H1 (cell line): ENCODE data around the gene MUC7. TPM values are rescaled to one million over a fixed set of nuclear protein-coding genes. Genes with fewer than 3 reads are reported as not detected.

Experiments
- CTCF ChIA-PET: fragments of 300-600 bp; sonication (Branson Sonifier 250); formaldehyde crosslinking; loops from one replicate; lab custom pipeline; 2021; ENCODE audit not compliant: partially characterized antibody; lab: Charles Lee
- POLR2A ChIA-PET: fragments of 300-600 bp; sonication (Branson Sonifier 250); formaldehyde crosslinking; loops from one replicate; lab custom pipeline; 2021; ENCODE audit warnings: inconsistent platforms; ENCODE audit not compliant: partially characterized antibody; lab: Charles Lee
- DNase-seq, 2 experiments: peaks; one replicate each; pipeline versions ENCODE4 v3.0.0 to v3.0.0-alpha.2; 2010 to 2022; ENCODE audit warnings: low spot score in 2 of 2, low read depth in 1 of 2, mixed read lengths in 1 of 2
- FAIRE-seq: peaks from 2 replicates; lab custom pipeline; 2011; peaks lifted over from hg19 to GRCh38; lab: Jason Lieb, UNC
- H2AFZ ChIP-seq: 2 replicates; pipeline ENCODE4 v1.8.1; 2012; ENCODE audit warnings: low read length, inconsistent platforms
- H2AK5ac ChIP-seq: 2 replicates; pipeline ENCODE4 v1.6.1; 2013; ENCODE audit warnings: low read depth, low read length
- H2BK120ac ChIP-seq: replicated peaks from 2 replicates; pipeline ENCODE3; 2013; ENCODE audit warnings: low read depth, low read length, inconsistent platforms
- H2BK12ac ChIP-seq: 2 replicates; pipeline ENCODE4 v1.6.1; 2013; ENCODE audit warnings: low read depth, low read length
- H2BK15ac ChIP-seq: 2 replicates; pipeline ENCODE4 v1.6.1; 2013; ENCODE audit warnings: low read length
- H2BK20ac ChIP-seq: 2 replicates; pipeline ENCODE4 v1.6.1; 2013; ENCODE audit warnings: low read length
- H2BK5ac ChIP-seq: 2 replicates; pipeline ENCODE4 v1.6.1; 2013; ENCODE audit warnings: low read depth, low read length
- H3K14ac ChIP-seq: 2 replicates; pipeline ENCODE4 v1.6.1; 2013; ENCODE audit warnings: inconsistent platforms; ENCODE audit not compliant: insufficient read length
- H3K18ac ChIP-seq: 2 replicates; pipeline ENCODE4 v1.6.1; 2013; ENCODE audit warnings: low read length; ENCODE audit errors: extremely low read depth
- H3K23ac ChIP-seq: 2 replicates; pipeline ENCODE4 v1.6.1; 2013; ENCODE audit warnings: inconsistent platforms; ENCODE audit not compliant: insufficient read length
- H3K23me2 ChIP-seq: 2 replicates; pipeline ENCODE4 v1.6.1; 2013; ENCODE audit warnings: low read depth, low read length
- H3K27ac ChIP-seq: 2 replicates; pipeline ENCODE4 v1.6.1; 2011; ENCODE audit warnings: low read depth, low read length, inconsistent platforms
- H3K27me3 ChIP-seq, 4 experiments: replicated peaks in 1 of 4; 1 replicate in 1 of 4; 2 replicates in 3 of 4; pipeline versions ENCODE4 v1.6.1 to v1.8.1; 2011 to 2013; ENCODE audit warnings: low read length in 3 of 4, mild to moderate bottlenecking in 3 of 4, inconsistent platforms in 2 of 4, mixed read lengths in 2 of 4, moderate library complexity in 1 of 4; ENCODE audit not compliant: control insufficient read depth in 3 of 4, insufficient read depth in 3 of 4; ENCODE audit errors: extremely low read depth in 1 of 4
- H3K36me3 ChIP-seq, 4 experiments: 2 replicates each; pipeline versions ENCODE4 v1.6.1 to v1.8.1; 2011 to 2013; ENCODE audit warnings: mild to moderate bottlenecking in 4 of 4, low read length in 3 of 4, moderate library complexity in 2 of 4, control low read depth in 1 of 4, inconsistent platforms in 1 of 4; ENCODE audit not compliant: insufficient read depth in 4 of 4, control insufficient read depth in 2 of 4
- H3K4ac ChIP-seq: replicated peaks from 2 replicates; pipeline ENCODE3; 2013; ENCODE audit warnings: low read length, low read depth, mixed read lengths, inconsistent platforms; ENCODE audit not compliant: insufficient read length
- H3K4me1 ChIP-seq, 4 experiments: replicated peaks in 1 of 4; 1 replicate in 1 of 4; 2 replicates in 3 of 4; pipeline versions ENCODE4 v1.6.1 to v1.8.1; 2011 to 2013; ENCODE audit warnings: low read length in 3 of 4, inconsistent platforms in 2 of 4, mixed read lengths in 1 of 4; ENCODE audit not compliant: insufficient read depth in 4 of 4, control insufficient read depth in 3 of 4
- H3K4me2 ChIP-seq, 2 experiments: 2 replicates each; pipeline versions ENCODE4 v1.6.1 to v1.8.1; 2011 to 2013; ENCODE audit warnings: low read depth in 2 of 2, low read length in 2 of 2, control low read depth in 1 of 2, inconsistent platforms in 1 of 2, mild to moderate bottlenecking in 1 of 2; ENCODE audit not compliant: insufficient read depth in 1 of 2
- H3K4me3 ChIP-seq, 4 experiments: fragments of 200-600, 300-600 bp in 1 of 4; sonication (generic), shearing (Covaris generic), sonication (Bioruptor Twin) in 1 of 4; 2 replicates each; pipeline versions ENCODE4 v1.5.1 to v1.8.1; 2011 to 2016; ENCODE audit warnings: low read length in 4 of 4, low read depth in 3 of 4, control low read depth in 2 of 4, inconsistent platforms in 2 of 4, mild to moderate bottlenecking in 2 of 4, mixed read lengths in 1 of 4, moderate library complexity in 1 of 4; ENCODE audit not compliant: insufficient read depth in 2 of 4; ENCODE audit errors: extremely low read depth in 1 of 4
- H3K56ac ChIP-seq: replicated peaks from 2 replicates; pipeline ENCODE3; 2013; ENCODE audit warnings: low read depth, mild to moderate bottlenecking, mixed read lengths, low read length, inconsistent platforms; ENCODE audit not compliant: insufficient read length
- H3K79me1 ChIP-seq: 2 replicates; pipeline ENCODE4 v1.6.1; 2013; ENCODE audit warnings: low read depth, low read length, control low read depth
- H3K79me2 ChIP-seq, 2 experiments: 2 replicates each; pipeline versions ENCODE4 v1.6.1 to v1.8.1; 2012 to 2013; ENCODE audit warnings: low read length in 2 of 2, mild to moderate bottlenecking in 2 of 2, inconsistent platforms in 1 of 2; ENCODE audit not compliant: insufficient read depth in 2 of 2, control insufficient read depth in 1 of 2
- H3K9ac ChIP-seq, 4 experiments: replicated peaks in 1 of 4; 1 replicate in 1 of 4; 2 replicates in 3 of 4; pipeline versions ENCODE4 v1.6.1 to v1.8.1; 2011 to 2013; ENCODE audit warnings: low read depth in 3 of 4, low read length in 3 of 4, control low read depth in 2 of 4, mild to moderate bottlenecking in 2 of 4, moderate library complexity in 2 of 4, inconsistent platforms in 1 of 4; ENCODE audit errors: extremely low read depth in 1 of 4
- H3K9me3 ChIP-seq, 2 experiments: 2 replicates each; pipeline versions ENCODE4 v1.6.1 to v1.8.1; 2012 to 2013; ENCODE audit warnings: mild to moderate bottlenecking in 2 of 2, moderate library complexity in 2 of 2, control low read depth in 1 of 2, inconsistent platforms in 1 of 2, low read depth in 1 of 2, low read length in 1 of 2, mixed read lengths in 1 of 2; ENCODE audit not compliant: insufficient read depth in 2 of 2
- H4K20me1 ChIP-seq, 2 experiments: replicated peaks in 1 of 2; 2 replicates each; pipeline versions ENCODE3 to v1.8.1; 2011 to 2013; ENCODE audit warnings: inconsistent platforms in 2 of 2, low read length in 2 of 2, mild to moderate bottlenecking in 1 of 2; ENCODE audit not compliant: insufficient read depth in 2 of 2, control insufficient read depth in 1 of 2
- H4K5ac ChIP-seq: 2 replicates; pipeline ENCODE4 v1.6.1; 2013; ENCODE audit warnings: low read length, low read depth, mixed read lengths, inconsistent platforms; ENCODE audit not compliant: insufficient read length
- H4K8ac ChIP-seq: 2 replicates; pipeline ENCODE4 v1.8.0; 2013; ENCODE audit warnings: mild to moderate bottlenecking, moderate library complexity, low read length, inconsistent platforms; ENCODE audit not compliant: insufficient read depth; ENCODE audit errors: extremely low read depth
- H4K91ac ChIP-seq: replicated peaks from 2 replicates; pipeline ENCODE3; 2013; ENCODE audit warnings: low read length, mixed read lengths, inconsistent platforms; ENCODE audit not compliant: insufficient read length
- RAD21 ChIP-seq, 2 experiments: IDR thresholded peaks in 1 of 2; conservative IDR thresholded peaks in 1 of 2; 2 replicates each; pipeline ENCODE4 v1.6.1; 2011; ENCODE audit warnings: low read depth in 2 of 2, low read length in 2 of 2, improper control_type of control experiment in 1 of 2, inconsistent platforms in 1 of 2, mild to moderate bottlenecking in 1 of 2, moderate library complexity in 1 of 2
- SIX5 ChIP-seq: IDR thresholded peaks from 2 replicates; pipeline ENCODE4 v1.6.1; 2011; ENCODE audit warnings: mild to moderate bottlenecking, low read depth, low read length
- SP2 ChIP-seq: IDR thresholded peaks from 2 replicates; pipeline ENCODE4 v1.6.1; 2012; ENCODE audit warnings: mild to moderate bottlenecking, low read length, inconsistent platforms
- SUZ12 ChIP-seq: fragments of 200-600 bp; sonication (generic); IDR thresholded peaks from 2 replicates; pipeline ENCODE4 v1.6.1; 2012; ENCODE audit warnings: mild to moderate bottlenecking, inconsistent platforms, low read length, moderate library complexity, mixed read lengths
- TAF7 ChIP-seq: optimal IDR thresholded peaks from 2 replicates; pipeline ENCODE3; 2011; ENCODE audit warnings: low read depth, mild to moderate bottlenecking, inconsistent platforms, low read length, moderate library complexity, borderline replicate concordance
- WGBS, 2 experiments: shearing (Covaris generic) in 1 of 2; methylation state at CpG; one replicate each; pipeline versions ENCODE4 v1.1.6 to v1.1.7; 2013 to 2015; ENCODE audit warnings: low lambda C conversion rate in 2 of 2, mixed read lengths in 2 of 2, inconsistent platforms in 1 of 2, low coverage in 1 of 2, missing lambda C conversion rate in 1 of 2; ENCODE audit not compliant: insufficient replicate concordance in 2 of 2, insufficient coverage in 1 of 2, insufficient read length in 1 of 2; ENCODE audit errors: extremely low coverage in 1 of 2, missing lambda C conversion rate in 1 of 2; 5-methylcytosine and 5-hydroxymethylcytosine counted together
- polyA plus RNA-seq, 7 experiments: library from polyadenylated mRNA; depleted of rRNA in 3 of 7; stranded (reverse) in 5 of 7; unstranded in 2 of 7; fragments of >200 nt in 5 of 7; fragments of 200-250 nt in 2 of 7; gene quantifications; 1 replicate in 5 of 7; 2 replicates in 1 of 7; 4 replicates in 1 of 7; pipeline versions ENCODE4 v1.2.1 to v1.2.3, GENCODE V29; 2011 to 2013; ENCODE audit warnings: missing spikeins in 2 of 7, mixed read lengths in 2 of 7
- total RNA-seq: library from RNA; stranded (reverse); fragmentation: NEBNext Ultra II Directional; extraction: Animal tissue kit (Norgen Biotek cat#: 25700); gene quantifications from 2 replicates; pipeline ENCODE4 v1.2.1, GENCODE V29; 2021

Gene MUC7
- total and polyA plus RNA-seq, 2 of the 8 experiments (the other 6 are each of a cell fraction or from before 2014, with no cell fraction given): not detected

DNA sequence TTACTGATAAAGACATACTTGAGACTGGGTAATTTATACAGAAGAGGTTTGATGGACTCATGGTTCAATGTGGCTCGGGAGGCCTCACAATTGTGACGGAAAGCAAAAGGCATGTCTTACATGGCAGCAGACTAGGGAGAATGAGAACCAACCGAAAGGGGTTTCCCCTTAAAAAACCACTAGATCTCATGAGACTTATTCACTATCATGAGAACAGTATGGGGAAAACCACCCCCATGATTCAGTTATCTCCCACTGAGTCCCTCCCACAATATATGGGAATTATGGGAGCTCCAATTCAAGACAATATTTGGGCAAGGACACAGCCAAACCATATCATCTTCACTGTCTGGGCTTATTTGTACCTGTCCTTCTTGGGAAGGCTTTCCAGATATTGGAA lies 22.8 kb upstream of the MUC7 start:
- no peak for FAIRE-seq
- Histone ChIP-seq H3K9me3 (no peaks in the 10 kb centered on the region), H3K56ac (no peak overlapping the region), H2BK5ac (no peak overlapping the region), H3K18ac (no peak overlapping the region), H4K8ac (no peak overlapping the region), H2AFZ (no peak overlapping the region), H3K27ac (no peak overlapping the region), H3K14ac (no peak overlapping the region), H3K4ac (no peak overlapping the region), H3K27me3 (no peaks in the 10 kb centered on the region), H2BK15ac (no peak overlapping the region), H3K36me3 (no peaks in the 10 kb centered on the region), H2BK12ac (no peak overlapping the region), H3K4me3 (no peak overlapping the region), H3K79me1 (no peaks in the 10 kb centered on the region), H2BK20ac (no peak overlapping the region), H2BK120ac (no peak overlapping the region), H3K23ac (no peak overlapping the region), H4K91ac (no peak overlapping the region), H3K23me2 (no peaks in the 10 kb centered on the region; the same call in 1 of the 2 replicates), H3K9ac (no peak overlapping the region), H4K20me1 (no peaks in the 10 kb centered on the region), H3K4me2 (no peak overlapping the region), H4K5ac (no peak overlapping the region), H3K79me2 (no peaks in the 10 kb centered on the region), H3K4me1 (no peaks in the 10 kb centered on the region), H2AK5ac (no peak overlapping the region)
- 92% methylated on average over 3 of the region's 3 CpGs; no CpG with 5 or more reads in 1 of the 2 experiments for WGBS, 2 experiments
- ChIA-PET CTCF (no interaction called here), POLR2A (no interaction called here)
- TF ChIP-seq SIX5 (no peak), RAD21 (IDR thresholded peaks at IDR 0.05 in 1 of 2, conservative IDR thresholded peaks at IDR 0.05 in 1 of 2; ENCODE audit: low read depth in 2 of 2, low read length in 2 of 2) (no peak), SP2 (no peak), TAF7 (no peak), SUZ12 (no peak)
- DNase-seq: no peak
